ENCODE measurements around the gene CD101. TPM values are rescaled to one million over a fixed set of nuclear protein-coding genes. Genes with fewer than 3 reads are reported as not detected.

The CD101 gene
- 0.80 and 1.0 TPM in 2 replicates for total RNA-seq

GRCh38 chr1:117001254-117001927 is at the start of gene CD101:
Gene CD101 (plus strand): TSS chr1:117001760. CDS start chr1:117001818, 58 bp downstream.
- H3K9me3 Mint-ChIP-seq: peaks cover 5% of the 10 kb centered on the region
- intact Hi-C loops (cut with micrococcal nuclease): loop anchor here (1.0 to 5.0 kb wide), 9 partner anchors 13 to 624 kb away; partner anchors contain the start of genes CD58 and TTF2
- peaks cover 4% of the 10 kb centered on the region for H3K36me3 Mint-ChIP-seq (ENCODE audit: low read depth)
- H3K27me3 Mint-ChIP-seq (ENCODE audit: insufficient read depth): peaks cover 3% of the 10 kb centered on the region
- peak within 1 kb of the TSS; percentile 3 for H3K4me3 Mint-ChIP-seq
- no peak for DNase-seq (ENCODE audit: low spot score)
- peaks cover 36% of the 10 kb centered on the region for H3K4me1 Mint-ChIP-seq (ENCODE audit: low read depth)
- peak within 1 kb of the TSS; percentile 79 for H3K27ac Mint-ChIP-seq

- intact Hi-C loops (cut with micrococcal nuclease): no loop called here
- no peaks in the 10 kb centered on the region for H3K27me3 Mint-ChIP-seq (ENCODE audit: insufficient read depth)
- no peak overlapping the region for H3K4me3 Mint-ChIP-seq
- no peaks in the 10 kb centered on the region for H3K4me1 Mint-ChIP-seq (ENCODE audit: low read depth)
- H3K9me3 Mint-ChIP-seq: no peaks in the 10 kb centered on the region
- peaks cover 9% of the 10 kb centered on the region for H3K36me3 Mint-ChIP-seq (ENCODE audit: low read depth)
- DNase-seq (ENCODE audit: low spot score): no peak
- H3K27ac Mint-ChIP-seq: no peak overlapping the region
Measured at GRCh38 chr1:116952738-116953275, 48.8 kb upstream of the CD101 start.

GRCh38 chr1:116954440-116954839 is 47.1 kb upstream of the CD101 start:
- Mint-ChIP-seq H3K27me3 (ENCODE audit: insufficient read depth) (no peaks in the 10 kb centered on the region), H3K36me3 (ENCODE audit: low read depth) (peaks cover 9% of the 10 kb centered on the region), H3K4me1 (ENCODE audit: low read depth) (no peaks in the 10 kb centered on the region), H3K9me3 (no peaks in the 10 kb centered on the region), H3K4me3 (no peak overlapping the region), H3K27ac (no peak overlapping the region)
- intact Hi-C loops (cut with micrococcal nuclease): no loop called here
- no peak for DNase-seq (ENCODE audit: low spot score)

- no peak for DNase-seq (ENCODE audit: low spot score)
- Mint-ChIP-seq H3K27ac (no peak overlapping the region), H3K27me3 (ENCODE audit: insufficient read depth) (no peaks in the 10 kb centered on the region), H3K9me3 (no peaks in the 10 kb centered on the region), H3K4me1 (ENCODE audit: low read depth) (no peaks in the 10 kb centered on the region), H3K4me3 (no peak overlapping the region), H3K36me3 (ENCODE audit: low read depth) (peaks cover 4% of the 10 kb centered on the region)
- intact Hi-C loops (cut with micrococcal nuclease): no loop called here
Measured at GRCh38 chr1:116956378-116956777, 45.2 kb upstream of the CD101 start.

- no peaks in the 10 kb centered on the region for H3K36me3 Mint-ChIP-seq (ENCODE audit: low read depth)
- H3K9me3 Mint-ChIP-seq: no peaks in the 10 kb centered on the region
- no peaks in the 10 kb centered on the region for H3K4me1 Mint-ChIP-seq (ENCODE audit: low read depth)
- H3K27me3 Mint-ChIP-seq (ENCODE audit: insufficient read depth): no peaks in the 10 kb centered on the region
- no peak for DNase-seq (ENCODE audit: low spot score)
- intact Hi-C loops (cut with micrococcal nuclease): no loop called here
- no peak overlapping the region for H3K4me3 Mint-ChIP-seq
- no peak overlapping the region for H3K27ac Mint-ChIP-seq
Measured at GRCh38 chr1:116957646-116958045, 43.9 kb upstream of the CD101 start.

GRCh38 chr1:116958110-116958509 is 43.5 kb upstream of the CD101 start:
- no peak overlapping the region for H3K4me3 Mint-ChIP-seq
- no peak overlapping the region for H3K27ac Mint-ChIP-seq
- intact Hi-C loops (cut with micrococcal nuclease): no loop called here
- no peaks in the 10 kb centered on the region for H3K4me1 Mint-ChIP-seq (ENCODE audit: low read depth)
- H3K27me3 Mint-ChIP-seq (ENCODE audit: insufficient read depth): no peaks in the 10 kb centered on the region
- no peaks in the 10 kb centered on the region for H3K9me3 Mint-ChIP-seq
- no peaks in the 10 kb centered on the region for H3K36me3 Mint-ChIP-seq (ENCODE audit: low read depth)
- DNase-seq (ENCODE audit: low spot score): no peak

GRCh38 chr1:116958977-116959376 is 42.6 kb upstream of the CD101 start:
- intact Hi-C loops (cut with micrococcal nuclease): no loop called here
- H3K4me3 Mint-ChIP-seq: no peak overlapping the region
- no peaks in the 10 kb centered on the region for H3K27me3 Mint-ChIP-seq (ENCODE audit: insufficient read depth)
- no peaks in the 10 kb centered on the region for H3K4me1 Mint-ChIP-seq (ENCODE audit: low read depth)
- H3K9me3 Mint-ChIP-seq: no peaks in the 10 kb centered on the region
- H3K27ac Mint-ChIP-seq: peak overlapping the region; percentile 11
- no peak for DNase-seq (ENCODE audit: low spot score)
- H3K36me3 Mint-ChIP-seq (ENCODE audit: low read depth): no peaks in the 10 kb centered on the region

GRCh38 chr1:116961606-116962005 is 40.0 kb upstream of the CD101 start:
- no peaks in the 10 kb centered on the region for H3K9me3 Mint-ChIP-seq
- intact Hi-C loops (cut with micrococcal nuclease): no loop called here
- no peaks in the 10 kb centered on the region for H3K27me3 Mint-ChIP-seq (ENCODE audit: insufficient read depth)

GRCh38 chr1:116962987-116963639 is 38.4 kb upstream of the CD101 start:
- no peaks in the 10 kb centered on the region for H3K27me3 Mint-ChIP-seq (ENCODE audit: insufficient read depth)
- DNase-seq (ENCODE audit: low spot score): no peak
- H3K4me3 Mint-ChIP-seq: no peak overlapping the region
- intact Hi-C loops (cut with micrococcal nuclease): no loop called here
- no peaks in the 10 kb centered on the region for H3K9me3 Mint-ChIP-seq
- H3K36me3 Mint-ChIP-seq (ENCODE audit: low read depth): peaks cover 4% of the 10 kb centered on the region
- no peaks in the 10 kb centered on the region for H3K4me1 Mint-ChIP-seq (ENCODE audit: low read depth)
- no peak overlapping the region for H3K27ac Mint-ChIP-seq

More at GRCh38 chr1:116961606-116962005, 40.0 kb upstream of the CD101 start:
- Mint-ChIP-seq H3K27ac (no peak overlapping the region), H3K4me1 (ENCODE audit: low read depth) (no peaks in the 10 kb centered on the region), H3K4me3 (no peak overlapping the region), H3K36me3 (ENCODE audit: low read depth) (peaks cover 2% of the 10 kb centered on the region)
- DNase-seq (ENCODE audit: low spot score): no peak

GRCh38 chr1:116966791-116967190 is 34.8 kb upstream of the CD101 start:
- Mint-ChIP-seq H3K27me3 (ENCODE audit: insufficient read depth) (no peaks in the 10 kb centered on the region), H3K4me3 (no peak overlapping the region), H3K9me3 (no peaks in the 10 kb centered on the region), H3K27ac (no peak overlapping the region), H3K4me1 (ENCODE audit: low read depth) (no peaks in the 10 kb centered on the region), H3K36me3 (ENCODE audit: low read depth) (peaks cover 8% of the 10 kb centered on the region)
- intact Hi-C loops (cut with micrococcal nuclease): loop anchor here (5.0 kb wide), 1 partner anchor 34 kb away; no protein-coding TSS in a partner anchor
- DNase-seq (ENCODE audit: low spot score): no peak

GRCh38 chr1:116968724-116969123 is 32.8 kb upstream of the CD101 start:
- DNase-seq (ENCODE audit: low spot score): no peak
- intact Hi-C loops (cut with micrococcal nuclease): loop anchor here (5.0 kb wide), 1 partner anchor 36 kb away; no protein-coding TSS in a partner anchor
- Mint-ChIP-seq H3K4me1 (ENCODE audit: low read depth) (no peaks in the 10 kb centered on the region), H3K4me3 (no peak overlapping the region), H3K36me3 (ENCODE audit: low read depth) (peaks cover 10% of the 10 kb centered on the region), H3K9me3 (no peaks in the 10 kb centered on the region), H3K27ac (no peak overlapping the region), H3K27me3 (ENCODE audit: insufficient read depth) (no peaks in the 10 kb centered on the region)

GRCh38 chr1:116971258-116971860 is 30.2 kb upstream of the CD101 start:
- H3K4me1 Mint-ChIP-seq (ENCODE audit: low read depth): no peaks in the 10 kb centered on the region
- no peak for DNase-seq (ENCODE audit: low spot score)
- intact Hi-C loops (cut with micrococcal nuclease): no loop called here
- no peaks in the 10 kb centered on the region for H3K9me3 Mint-ChIP-seq
- no peak overlapping the region for H3K27ac Mint-ChIP-seq
- no peaks in the 10 kb centered on the region for H3K27me3 Mint-ChIP-seq (ENCODE audit: insufficient read depth)
- no peak overlapping the region for H3K4me3 Mint-ChIP-seq
- H3K36me3 Mint-ChIP-seq (ENCODE audit: low read depth): peaks cover 18% of the 10 kb centered on the region
